GM10847 (cell line): ENCODE measurements around the gene JAKMIP1.

Source experiments
- POLR2A ChIP-seq: IDR thresholded peaks from 2 replicates; pipeline ENCODE4 v1.6.1; 2011; ENCODE audit not compliant: insufficient read length; ENCODE audit errors: extremely low read depth

The JAKMIP1 gene

DNA sequence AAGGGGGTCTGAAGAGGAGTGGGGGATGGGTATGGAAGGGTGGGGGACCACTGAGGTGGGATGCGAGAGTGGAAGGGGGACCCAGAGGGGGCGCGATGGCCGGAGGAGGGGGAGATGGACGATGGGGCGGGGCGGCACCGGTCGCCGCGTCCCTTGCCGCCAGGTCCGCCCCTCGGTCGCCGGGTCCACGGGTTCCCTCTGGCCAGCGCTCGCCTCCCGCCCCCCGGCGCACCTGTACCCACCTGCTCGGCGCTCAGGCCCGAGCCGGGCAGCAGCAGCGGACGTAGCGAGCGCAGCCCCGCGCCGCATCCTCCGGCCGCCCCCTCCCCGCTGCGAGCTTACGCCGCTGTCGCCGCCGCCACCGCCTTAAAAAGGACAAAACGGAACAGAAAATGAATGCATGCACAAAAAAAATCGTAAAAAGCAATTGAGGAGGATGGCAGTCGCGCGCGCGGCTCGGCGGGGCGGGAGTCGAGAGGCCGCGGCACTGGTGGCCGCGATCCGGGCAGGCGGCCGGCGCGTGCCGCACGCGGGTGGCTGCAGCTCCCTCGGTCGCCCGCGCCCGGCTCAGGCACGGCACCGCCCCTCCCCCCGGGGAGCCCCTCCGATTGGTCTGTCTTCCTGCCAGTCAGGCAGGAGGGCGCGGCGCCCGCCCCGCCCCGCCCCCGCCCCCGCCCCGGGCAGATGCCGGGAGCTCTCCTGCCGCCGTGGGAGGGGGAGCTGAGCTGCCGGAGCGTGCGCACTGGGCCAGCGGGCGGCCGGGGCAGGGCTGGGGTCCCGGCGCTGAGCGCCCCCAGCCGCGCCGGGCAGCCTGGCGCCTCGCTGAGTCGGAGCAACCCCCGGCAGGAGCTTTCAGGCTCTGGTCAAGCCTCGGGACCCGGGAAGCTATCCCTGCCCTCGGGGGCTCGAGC is at the start of gene JAKMIP1:
JAKMIP1 (minus strand) TSS at position 539 of the 911 bp plus-strand sequence. CDS start 87,699 bp downstream, outside the sequence.
- TF ChIP-seq POLR2A = no peak

DNA sequence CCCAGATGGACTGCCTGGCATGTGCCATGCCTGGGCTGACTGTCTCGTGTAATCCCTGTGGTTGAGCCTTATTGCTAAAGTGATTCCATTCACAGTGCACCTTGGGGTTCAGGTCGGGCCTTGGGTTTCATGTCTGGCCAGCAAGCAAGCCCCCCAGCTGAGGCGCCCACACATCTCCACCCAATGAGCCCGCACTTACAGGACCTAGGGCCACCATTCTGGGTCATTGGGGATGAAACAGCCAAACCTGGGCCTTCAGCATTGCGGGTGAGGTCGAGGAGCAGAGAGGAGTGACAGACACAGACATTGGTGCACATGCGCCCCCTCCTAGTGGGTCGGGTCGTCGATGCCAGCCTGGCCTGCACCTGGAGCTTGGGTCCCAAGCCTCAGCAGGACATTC is 48.0 kb upstream of the JAKMIP1 start:
- no peak for TF ChIP-seq POLR2A

DNA sequence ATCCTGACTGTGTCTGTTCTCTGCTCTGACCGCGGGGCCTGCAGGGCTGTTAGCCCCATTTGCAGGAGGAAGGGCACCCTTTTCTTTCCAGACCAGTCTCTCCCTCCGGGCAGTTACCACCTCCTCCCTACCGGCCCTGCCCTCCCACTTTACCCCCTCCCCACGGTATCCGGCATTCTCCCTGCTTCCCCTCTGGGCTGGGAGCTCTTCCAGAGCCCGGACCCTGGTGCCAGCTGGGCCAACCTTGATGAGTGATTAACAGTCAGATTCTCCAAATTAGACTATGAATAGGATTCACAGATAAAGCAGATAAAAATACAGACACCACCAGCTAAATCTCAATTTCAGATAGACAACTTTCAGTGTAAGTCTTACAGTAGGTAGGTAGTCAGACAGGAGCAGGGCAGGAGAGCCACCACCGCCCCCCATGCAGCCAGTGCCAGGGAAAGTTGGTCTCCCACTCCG is 45.9 kb upstream of the JAKMIP1 start:
- no peak for TF ChIP-seq POLR2A

DNA sequence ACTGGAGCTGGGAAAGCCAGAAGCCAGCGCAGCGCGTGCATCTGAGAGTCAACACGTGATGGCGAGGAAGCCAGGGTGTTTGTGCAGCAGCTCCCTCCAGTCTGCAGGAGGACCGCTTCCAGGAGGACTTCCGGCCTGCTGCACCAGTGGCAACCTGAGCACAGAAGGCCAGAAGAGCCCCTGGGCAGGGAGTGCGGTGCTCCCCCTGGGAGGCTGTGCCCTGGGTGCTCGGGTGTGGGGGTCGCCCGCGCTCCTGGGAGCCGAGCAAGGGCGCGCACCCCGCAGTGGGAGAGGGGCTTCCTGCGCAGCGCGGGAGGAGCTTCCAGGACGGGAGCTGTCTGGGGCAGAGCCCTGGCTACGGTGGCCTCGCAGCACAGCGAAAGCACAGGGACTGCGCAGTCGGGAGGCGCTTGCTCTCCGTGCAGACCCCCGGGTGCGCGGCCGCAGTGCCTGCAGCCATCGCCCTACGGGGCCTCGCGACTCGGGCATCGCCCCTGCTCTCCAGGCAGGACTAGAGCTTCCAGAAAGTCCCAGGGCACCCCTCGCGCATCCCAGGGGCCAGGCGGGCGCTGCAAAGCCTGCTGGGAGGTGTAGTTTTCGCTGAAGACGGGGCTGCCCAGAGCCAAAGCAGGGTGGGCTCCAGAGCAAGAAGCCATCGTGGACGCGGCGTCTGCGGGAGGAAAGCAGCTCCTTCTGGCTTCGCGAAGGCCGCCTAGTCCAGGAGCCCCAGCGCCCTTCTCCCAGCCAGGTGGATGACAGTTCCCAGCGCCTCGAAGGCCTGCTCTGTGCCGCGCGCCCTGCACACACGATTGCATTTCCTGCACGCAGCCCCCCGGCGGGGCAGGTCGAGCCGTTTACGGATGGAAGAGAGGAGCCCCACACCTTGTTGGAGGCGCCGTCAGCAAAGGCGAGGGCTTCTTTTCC is 45.2 kb upstream of the JAKMIP1 start:
- no peak for TF ChIP-seq POLR2A

DNA sequence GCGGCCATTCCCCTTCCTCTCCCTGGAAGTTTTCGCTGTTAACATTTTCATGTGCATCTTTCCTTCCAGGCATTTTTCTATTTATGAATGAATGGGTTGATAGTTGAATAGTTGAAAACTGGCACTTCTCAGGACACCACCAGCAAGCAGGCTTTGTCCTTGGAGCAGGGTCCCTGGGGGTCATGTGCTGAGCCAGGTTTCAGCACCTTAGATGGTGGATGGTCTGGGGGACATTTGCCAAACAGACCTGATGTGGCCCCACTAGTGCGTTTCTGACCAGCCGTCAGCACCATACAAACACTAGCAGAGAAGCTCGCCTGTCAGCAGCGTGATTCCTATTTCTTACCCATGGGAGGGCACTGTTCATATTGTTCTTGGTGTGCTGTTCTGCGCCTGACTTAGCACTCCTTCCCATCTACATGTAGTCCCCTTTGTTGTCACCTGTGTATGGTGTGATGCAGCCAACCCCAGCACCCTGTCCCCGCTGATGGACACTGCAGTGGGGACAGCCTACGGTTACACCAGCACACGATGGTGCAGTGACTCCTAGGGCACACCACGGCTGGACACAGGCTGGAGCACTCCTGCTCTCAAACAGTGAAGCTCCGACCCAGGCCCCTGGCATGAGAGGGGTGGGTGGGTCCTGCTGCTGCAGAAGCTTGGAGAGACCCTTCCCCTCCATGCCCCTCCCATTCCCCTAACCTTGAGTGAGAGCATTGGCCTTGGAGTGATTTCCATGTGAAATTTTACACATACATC is 42.1 kb upstream of the JAKMIP1 start:
- TF ChIP-seq POLR2A = no peak

DNA sequence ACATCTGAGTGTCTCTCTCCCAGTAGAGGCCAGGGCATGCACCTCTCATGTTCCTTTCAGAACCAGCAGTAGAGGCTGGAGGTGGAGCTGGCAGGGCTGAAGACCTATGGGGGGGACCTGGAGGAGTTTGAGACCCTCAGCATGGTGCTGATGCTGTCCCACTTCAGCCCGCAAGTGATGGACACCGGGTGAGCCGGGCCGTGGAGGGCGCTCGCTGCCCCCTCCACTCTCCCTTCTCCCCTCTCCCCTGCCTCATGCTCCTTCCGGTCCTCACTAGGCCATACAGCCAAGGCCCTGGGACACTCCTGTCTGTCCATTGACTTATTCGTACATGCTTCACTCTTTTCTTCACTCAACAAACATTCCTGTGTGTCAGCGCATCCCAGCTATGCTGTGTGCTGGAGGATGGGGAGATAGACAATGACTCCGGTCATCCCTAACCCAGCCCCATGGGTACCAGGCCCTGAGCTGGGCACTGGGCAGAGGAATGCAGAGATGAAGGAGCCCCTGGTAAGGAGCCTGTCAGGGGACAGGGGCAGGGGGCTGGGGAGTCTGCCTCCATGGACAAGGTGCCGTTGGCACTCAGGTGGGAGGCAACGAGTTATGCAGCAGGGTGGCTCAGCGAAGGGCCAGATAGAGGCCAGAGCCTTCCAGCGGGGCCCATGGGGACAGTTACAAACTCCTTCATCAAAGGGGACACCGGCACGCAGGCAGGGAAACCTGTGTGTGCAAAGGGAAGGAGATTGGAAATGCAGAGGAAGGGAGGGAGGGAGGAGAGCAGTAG is 40.9 kb upstream of the JAKMIP1 start:
- no peak for TF ChIP-seq POLR2A

DNA sequence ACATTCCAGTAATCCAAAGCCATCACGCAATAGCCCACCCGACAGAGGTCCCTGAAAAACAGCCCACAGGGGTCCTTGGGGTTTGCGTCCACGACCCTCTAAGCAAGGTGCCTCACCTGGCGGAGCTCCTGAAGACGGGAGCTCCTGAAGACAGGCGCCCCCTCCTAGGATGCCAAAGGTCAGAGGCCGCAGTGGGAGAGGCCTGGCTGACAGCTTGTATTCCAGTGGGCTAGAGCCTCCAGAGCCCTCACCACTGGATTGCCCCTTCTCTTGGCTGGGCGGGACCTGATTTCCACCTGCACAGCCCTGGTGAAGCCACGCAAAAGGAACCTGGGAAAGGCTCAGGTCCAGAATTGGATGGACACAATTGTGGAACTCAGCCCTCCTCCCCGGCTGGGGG is 39.6 kb upstream of the JAKMIP1 start:
- no peak for TF ChIP-seq POLR2A

DNA sequence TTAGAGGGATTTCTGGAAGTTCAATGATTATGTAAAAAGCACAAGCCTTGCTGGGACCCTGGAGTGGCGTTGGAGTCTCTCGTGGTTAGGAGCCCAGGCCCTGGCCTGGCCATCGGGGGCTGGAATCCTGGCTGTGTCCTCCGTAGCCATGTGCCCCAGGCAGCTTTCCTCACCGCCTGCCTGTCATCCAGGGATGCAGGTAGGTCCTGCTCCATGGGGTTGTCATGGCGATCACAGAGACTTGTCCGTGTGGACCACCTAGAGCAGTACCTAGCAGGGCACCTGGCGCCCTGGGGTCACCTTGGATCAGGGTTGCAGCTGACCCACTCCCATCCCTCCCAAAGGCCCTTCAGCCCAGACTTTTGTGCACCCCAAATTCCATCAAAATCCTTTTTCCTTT is 39.1 kb upstream of the JAKMIP1 start:
- TF ChIP-seq POLR2A = no peak

DNA sequence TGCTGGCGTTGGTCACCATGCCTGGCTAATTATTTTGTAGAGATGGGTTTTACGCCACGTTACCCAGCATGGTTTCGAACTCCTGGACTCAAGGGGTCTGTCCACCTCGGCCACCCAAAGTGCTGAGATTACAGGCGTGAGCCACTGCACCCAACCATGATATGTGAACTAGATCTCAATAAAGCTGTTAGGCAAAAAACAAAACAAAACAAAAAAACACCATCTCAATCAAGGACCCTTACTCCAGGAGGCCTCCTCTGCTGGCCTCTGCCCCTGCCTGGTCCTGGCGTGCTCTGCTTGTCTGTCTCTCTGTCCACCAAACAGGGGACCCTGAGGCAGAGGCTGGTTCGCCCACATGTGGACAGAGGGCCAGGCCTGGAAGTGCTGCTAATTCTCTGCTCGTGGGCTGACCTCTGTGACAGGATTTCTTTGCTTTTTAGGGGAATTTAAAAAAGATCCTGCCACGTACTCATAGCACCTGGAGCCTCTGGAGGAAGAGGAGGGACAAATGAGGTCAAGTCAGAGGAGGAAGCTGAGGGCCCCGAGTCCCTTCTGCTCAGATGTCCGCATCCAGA is 36.6 kb upstream of the JAKMIP1 start:
- TF ChIP-seq POLR2A = no peak

DNA sequence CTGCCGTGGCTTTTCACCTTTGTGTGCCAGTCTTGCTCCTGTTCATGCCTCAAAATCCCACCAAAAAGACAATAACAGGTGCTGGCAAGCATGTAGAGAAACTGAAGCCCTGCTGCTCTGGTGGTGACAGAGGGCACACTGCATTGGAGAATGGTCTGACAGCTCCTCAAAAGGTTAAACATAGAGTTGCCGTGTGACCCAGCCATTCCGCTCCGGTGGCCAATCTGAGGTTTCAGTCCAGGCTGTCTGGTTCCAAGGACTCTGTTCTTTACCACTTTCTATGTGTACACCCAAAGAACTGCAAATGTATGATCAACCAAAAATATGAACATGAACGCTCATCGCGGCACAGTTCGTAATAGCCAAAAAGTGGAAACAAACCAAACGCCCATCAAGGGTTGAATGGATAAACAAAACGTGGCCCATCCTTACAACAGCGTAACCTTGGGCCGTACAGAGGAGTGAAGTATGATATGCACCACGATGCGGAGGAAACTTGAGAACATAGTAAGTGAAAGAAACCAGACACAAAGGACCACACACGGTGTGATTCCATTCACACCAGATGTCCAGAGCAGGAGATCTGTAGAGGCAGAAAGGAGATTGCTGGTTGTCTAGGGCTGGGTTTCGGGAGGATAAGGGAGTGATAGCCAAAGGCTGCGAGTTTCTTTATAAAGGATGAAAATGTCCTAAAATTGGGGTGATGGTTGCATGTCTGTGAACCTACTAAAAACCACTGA is 35.7 kb upstream of the JAKMIP1 start:
- no peak for TF ChIP-seq POLR2A

DNA sequence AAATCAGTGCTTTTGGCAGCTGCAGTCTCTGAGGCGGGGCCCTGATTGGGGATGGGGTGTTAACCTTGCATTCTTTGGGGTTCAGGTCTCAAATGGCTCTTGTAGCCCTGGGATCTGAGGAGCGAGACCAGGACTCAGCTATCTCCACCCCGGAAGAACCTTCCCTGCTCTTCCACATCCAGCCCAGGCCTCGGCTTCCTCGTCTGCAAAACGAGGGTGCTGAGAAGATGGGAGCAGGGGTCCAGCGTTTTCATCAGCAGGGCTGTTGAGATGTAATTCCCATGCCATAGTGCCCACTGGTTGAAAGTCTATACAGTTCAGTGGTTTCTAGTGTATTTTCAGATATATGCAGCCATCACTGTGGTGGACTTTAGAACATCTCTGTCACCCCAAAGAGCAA is 34.7 kb upstream of the JAKMIP1 start:
- TF ChIP-seq POLR2A = no peak

DNA sequence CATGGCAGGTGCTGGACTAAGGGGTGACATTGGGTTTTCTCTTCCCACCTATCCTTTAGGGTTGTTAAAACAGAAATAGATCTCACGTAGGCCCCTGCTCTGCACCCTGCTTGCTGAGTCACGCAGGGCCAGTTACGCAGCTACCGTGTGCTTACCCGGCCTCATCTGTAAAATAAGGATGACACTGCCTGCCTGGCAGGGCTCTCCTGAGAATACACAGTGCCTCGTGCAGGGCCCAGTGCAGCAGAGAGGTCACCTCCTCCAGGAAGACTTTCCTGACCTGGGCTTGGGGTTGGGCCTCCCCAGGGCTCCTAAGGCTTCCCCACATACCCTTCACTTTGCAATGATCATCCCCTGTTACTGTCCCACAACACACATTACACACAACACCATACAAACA is 33.6 kb upstream of the JAKMIP1 start:
- TF ChIP-seq POLR2A = no peak
